AG09309 (cell line): Measurements from ENCODE around the gene PRKN.

Experiments
- DNase-seq: peaks from one replicate; pipeline ENCODE4 v3.0.0-alpha.2; 2010; ENCODE audit warnings: low read depth
- H3K4me3 ChIP-seq: 2 replicates; pipeline ENCODE4 v1.5.1; 2011; ENCODE audit warnings: mild to moderate bottlenecking, low read depth, low read length, moderate library complexity; ENCODE audit not compliant: control insufficient read depth
- TF ChIP-seq, protein P1 (sequence below): IDR thresholded peaks from 2 replicates; pipeline ENCODE4 v1.5.1; 2011; ENCODE audit warnings: mild to moderate bottlenecking, low read depth, low read length, inconsistent platforms; ENCODE audit not compliant: insufficient read depth, control insufficient read depth; ENCODE audit errors: missing control alignments

PRKN gene

DNA sequence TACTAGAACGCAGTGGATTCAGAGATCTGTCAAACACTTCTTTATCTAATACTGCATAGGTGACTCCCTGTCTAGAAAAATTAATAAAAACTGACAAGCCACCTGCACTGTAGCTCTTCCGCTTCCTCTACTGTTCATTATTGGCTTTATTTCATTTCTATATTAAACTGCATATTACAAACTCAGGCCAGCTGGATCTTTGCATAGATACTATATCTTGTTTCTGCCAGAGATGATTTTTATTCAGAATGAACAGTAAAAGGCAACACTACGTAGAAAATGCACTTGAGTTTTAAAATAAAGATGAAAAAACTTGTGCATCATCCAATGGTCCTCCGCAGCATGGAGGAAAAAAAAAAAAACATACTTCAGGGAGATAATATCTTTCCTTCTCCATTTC is 508.3 kb downstream of the PRKN start:
- no peak overlapping the region for H3K4me3 ChIP-seq
- DNase-seq: no peak
- TF ChIP-seq, protein P1, sequence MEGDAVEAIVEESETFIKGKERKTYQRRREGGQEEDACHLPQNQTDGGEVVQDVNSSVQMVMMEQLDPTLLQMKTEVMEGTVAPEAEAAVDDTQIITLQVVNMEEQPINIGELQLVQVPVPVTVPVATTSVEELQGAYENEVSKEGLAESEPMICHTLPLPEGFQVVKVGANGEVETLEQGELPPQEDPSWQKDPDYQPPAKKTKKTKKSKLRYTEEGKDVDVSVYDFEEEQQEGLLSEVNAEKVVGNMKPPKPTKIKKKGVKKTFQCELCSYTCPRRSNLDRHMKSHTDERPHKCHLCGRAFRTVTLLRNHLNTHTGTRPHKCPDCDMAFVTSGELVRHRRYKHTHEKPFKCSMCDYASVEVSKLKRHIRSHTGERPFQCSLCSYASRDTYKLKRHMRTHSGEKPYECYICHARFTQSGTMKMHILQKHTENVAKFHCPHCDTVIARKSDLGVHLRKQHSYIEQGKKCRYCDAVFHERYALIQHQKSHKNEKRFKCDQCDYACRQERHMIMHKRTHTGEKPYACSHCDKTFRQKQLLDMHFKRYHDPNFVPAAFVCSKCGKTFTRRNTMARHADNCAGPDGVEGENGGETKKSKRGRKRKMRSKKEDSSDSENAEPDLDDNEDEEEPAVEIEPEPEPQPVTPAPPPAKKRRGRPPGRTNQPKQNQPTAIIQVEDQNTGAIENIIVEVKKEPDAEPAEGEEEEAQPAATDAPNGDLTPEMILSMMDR: no peak

- TF ChIP-seq, protein P1: no peak
- no peak overlapping the region for H3K4me3 ChIP-seq
- no peak for DNase-seq
These were observed 509.6 kb downstream of the PRKN start for GRCh38 chr6:162217811-162218493.

DNA sequence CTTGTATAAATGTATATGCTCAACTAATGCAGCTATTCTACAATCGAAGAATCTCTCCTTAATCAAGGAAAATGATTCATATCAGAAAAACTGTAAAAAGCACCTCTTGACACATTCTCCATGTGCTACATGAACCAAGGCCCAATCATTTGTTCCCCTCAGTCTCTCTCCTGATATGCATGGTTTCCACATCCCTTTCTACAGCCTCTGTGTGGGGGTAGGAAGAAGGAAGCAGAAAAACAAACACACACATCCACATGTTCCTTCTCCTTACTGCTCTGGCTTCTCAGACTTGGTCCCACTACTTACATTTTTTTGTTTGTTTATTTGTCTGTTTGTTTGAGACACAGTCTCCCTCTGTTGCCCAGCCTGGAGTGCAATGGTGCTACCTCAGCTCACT is 510.5 kb downstream of the PRKN start:
- DNase-seq: no peak
- TF ChIP-seq, protein P1: no peak
- no peak overlapping the region for H3K4me3 ChIP-seq

DNA sequence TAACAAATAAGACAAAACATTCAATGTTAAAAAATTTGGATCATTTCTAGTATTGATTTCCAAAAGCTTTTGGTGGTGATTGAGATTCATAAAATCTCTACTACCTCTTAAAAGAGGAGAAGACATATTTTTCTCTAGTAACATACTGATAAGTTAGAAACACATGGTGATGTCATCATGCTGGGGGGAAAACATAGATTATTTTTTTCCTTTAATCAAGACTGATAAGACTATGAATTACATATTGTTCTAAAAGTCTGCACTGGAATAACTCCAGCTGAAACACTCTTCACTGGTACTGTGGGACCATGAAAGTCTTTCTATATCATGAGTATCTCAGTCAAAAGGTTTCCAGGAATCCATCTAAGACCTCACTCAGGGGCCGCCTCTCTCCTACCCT is 515.8 kb downstream of the PRKN start:
- no peak for DNase-seq
- TF ChIP-seq, protein P1: no peak
- H3K4me3 ChIP-seq: no peak overlapping the region

- no peak overlapping the region for H3K4me3 ChIP-seq
- DNase-seq: no peak
- TF ChIP-seq, protein P1: no peak
These were observed 516.5 kb downstream of the PRKN start for GRCh38 chr6:162211022-162211421.

GRCh38 chr6:162203287-162203686 is 524.3 kb downstream of the PRKN start:
- no peak overlapping the region for H3K4me3 ChIP-seq
- no peak for DNase-seq
- TF ChIP-seq, protein P1: no peak

DNA sequence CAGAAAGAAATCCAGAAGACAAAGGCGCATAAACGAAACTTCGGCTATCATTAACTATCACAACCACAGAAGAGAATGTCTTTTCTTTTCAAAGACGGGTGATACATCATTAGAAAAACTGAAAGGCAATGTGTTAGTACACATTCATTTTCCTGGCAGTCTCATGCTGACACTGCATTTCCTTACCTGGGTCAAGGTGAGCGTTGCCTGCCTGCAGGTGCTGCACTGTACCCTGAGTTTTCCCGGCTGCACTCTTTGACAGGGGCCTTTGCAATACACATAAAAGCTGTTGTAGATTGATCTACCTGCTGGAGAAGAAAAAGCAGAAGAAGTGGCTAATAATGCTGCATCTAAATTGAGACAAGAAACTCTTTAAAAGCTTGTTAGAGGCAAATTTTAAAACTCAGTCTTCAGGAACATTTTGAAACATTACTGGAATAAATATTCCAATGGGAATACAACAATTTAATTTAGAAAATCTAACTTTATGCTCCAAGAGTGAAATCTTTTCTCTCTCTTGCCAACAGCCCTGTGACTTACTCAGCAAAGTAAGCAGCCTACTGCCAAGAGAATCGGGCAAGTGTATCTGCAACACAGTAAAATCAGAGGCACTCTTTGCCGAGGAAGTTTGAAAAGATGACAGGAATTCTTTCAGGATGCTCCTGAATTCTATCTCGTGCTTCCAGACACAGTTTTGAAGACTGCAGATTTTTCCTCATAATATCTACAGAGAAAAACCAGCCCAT is 526.4 kb downstream of the PRKN start:
- TF ChIP-seq, protein P1: no peak
- no peak overlapping the region for H3K4me3 ChIP-seq
- DNase-seq: no peak
